ENCODE data around the gene USP32. TPM values are rescaled to one million over a fixed set of nuclear protein-coding genes. Genes with fewer than 3 reads are reported as not detected.
"Not testable (repeated sequence)": the region's sequence is repeated elsewhere in the genome, so short reads cannot be mapped to it uniquely, and the experiment has no call there.

USP32 gene
- total RNA-seq, 1 experiment from 2014 or later, result 32.3 TPM

DNA sequence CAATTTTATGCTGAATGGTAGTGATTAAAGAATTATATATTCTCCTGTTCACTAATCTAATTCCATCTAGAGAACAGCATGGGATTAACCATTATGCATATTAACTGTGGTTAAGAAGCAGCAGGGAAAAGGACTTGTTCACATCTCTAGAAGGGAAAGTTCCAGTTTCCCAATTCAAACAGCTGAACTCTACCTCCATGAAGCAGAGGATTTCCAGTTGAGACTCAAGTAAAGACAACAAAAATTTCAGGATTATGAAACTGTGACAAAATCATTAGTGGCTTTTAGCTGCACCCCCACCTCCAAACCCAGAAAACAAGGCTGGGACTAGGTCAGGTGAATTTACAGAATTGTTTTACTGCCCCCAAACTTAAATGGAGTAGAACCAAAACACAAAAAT lies 73.6 kb downstream of the USP32 start:
- intact Hi-C loops (cut with micrococcal nuclease; ENCODE audit: unreplicated experiment), result no loop called here
- Histone ChIP-seq H3K9me3 (ENCODE audit: insufficient read depth, low read depth) (no peaks in the 10 kb centered on the region), H3K4me1 (replicated peaks; ENCODE audit: insufficient read depth) (peaks cover 6% of the 10 kb centered on the region; the same call in 1 of the 2 replicates), H3K27me3 (ENCODE audit: insufficient read depth, low read depth) (no peaks in the 10 kb centered on the region), H2AFZ (no peak overlapping the region), H3K4me3 (no peak overlapping the region), H3K27ac (no peak overlapping the region), H3K36me3 (ENCODE audit: low read depth) (no peaks in the 10 kb centered on the region), H3K9me2 (ENCODE audit: insufficient read depth) (no peaks in the 10 kb centered on the region), H3K4me2 (no peak overlapping the region), H3F3A (ENCODE audit: insufficient read depth, low read depth) (peaks cover 4% of the 10 kb centered on the region), H4K20me1 (ENCODE audit: insufficient read depth) (0 out of 2 replicates have a peak, but pooled peaks cover 5% of the 10 kb centered on the region), H3K79me2 (ENCODE audit: low read depth) (peaks cover 31% of the 10 kb centered on the region)
- BruUV-seq (replicated peaks), result no TSS peak
- DNase-seq, result no peak
- ChIA-PET CTCF (no interaction called here), POLR2A (ENCODE audit: unreplicated experiment) (no interaction called here)
- TF ChIP-seq, protein P1, sequence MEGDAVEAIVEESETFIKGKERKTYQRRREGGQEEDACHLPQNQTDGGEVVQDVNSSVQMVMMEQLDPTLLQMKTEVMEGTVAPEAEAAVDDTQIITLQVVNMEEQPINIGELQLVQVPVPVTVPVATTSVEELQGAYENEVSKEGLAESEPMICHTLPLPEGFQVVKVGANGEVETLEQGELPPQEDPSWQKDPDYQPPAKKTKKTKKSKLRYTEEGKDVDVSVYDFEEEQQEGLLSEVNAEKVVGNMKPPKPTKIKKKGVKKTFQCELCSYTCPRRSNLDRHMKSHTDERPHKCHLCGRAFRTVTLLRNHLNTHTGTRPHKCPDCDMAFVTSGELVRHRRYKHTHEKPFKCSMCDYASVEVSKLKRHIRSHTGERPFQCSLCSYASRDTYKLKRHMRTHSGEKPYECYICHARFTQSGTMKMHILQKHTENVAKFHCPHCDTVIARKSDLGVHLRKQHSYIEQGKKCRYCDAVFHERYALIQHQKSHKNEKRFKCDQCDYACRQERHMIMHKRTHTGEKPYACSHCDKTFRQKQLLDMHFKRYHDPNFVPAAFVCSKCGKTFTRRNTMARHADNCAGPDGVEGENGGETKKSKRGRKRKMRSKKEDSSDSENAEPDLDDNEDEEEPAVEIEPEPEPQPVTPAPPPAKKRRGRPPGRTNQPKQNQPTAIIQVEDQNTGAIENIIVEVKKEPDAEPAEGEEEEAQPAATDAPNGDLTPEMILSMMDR (conservative IDR thresholded peaks at IDR 0.05), result no peak
- TF ChIP-seq EZH2 (IDR thresholded peaks at IDR 0.05; ENCODE audit: low read depth), result no peak

DNA sequence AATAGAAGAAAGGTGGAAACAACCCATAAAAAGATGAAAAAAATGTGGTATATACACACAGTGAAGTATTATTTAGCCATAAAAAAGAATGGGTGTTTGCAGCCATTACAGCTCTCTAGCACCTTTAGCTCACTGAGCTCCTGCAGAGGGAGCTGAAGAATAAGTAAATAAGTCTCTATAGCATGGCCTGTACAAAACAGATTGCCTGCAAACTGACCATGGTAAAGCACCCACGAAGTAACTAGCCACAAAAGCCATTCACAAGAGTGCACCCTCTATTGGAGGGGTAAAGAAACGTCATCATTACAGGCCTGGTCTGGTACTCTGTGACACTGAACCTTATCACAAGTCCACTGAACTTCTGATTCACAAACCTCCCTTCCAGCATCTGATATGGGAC lies 76.3 kb downstream of the USP32 start:
- intact Hi-C loops (cut with micrococcal nuclease; ENCODE audit: unreplicated experiment), result no loop called here
- Histone ChIP-seq H3K36me3 (ENCODE audit: low read depth) (no peaks in the 10 kb centered on the region), H3K79me2 (ENCODE audit: low read depth) (peaks cover 27% of the 10 kb centered on the region), H3K4me3 (no peak overlapping the region), H3K27me3 (ENCODE audit: insufficient read depth, low read depth) (no peaks in the 10 kb centered on the region), H3K27ac (no peak overlapping the region), H3K4me2 (no peak overlapping the region), H3K9me2 (ENCODE audit: insufficient read depth) (no peaks in the 10 kb centered on the region), H3K4me1 (replicated peaks; ENCODE audit: insufficient read depth) (no peaks in the 10 kb centered on the region), H3K9me3 (ENCODE audit: insufficient read depth, low read depth) (no peaks in the 10 kb centered on the region), H3F3A (ENCODE audit: insufficient read depth, low read depth) (peaks cover 4% of the 10 kb centered on the region), H4K20me1 (ENCODE audit: insufficient read depth) (peaks cover 17% of the 10 kb centered on the region), H2AFZ (no peak overlapping the region)
- DNase-seq, result no peak
- no peak for TF ChIP-seq EZH2 (IDR thresholded peaks at IDR 0.05; ENCODE audit: low read depth)
- TF ChIP-seq, protein P1 (conservative IDR thresholded peaks at IDR 0.05), result no peak
- ChIA-PET POLR2A (ENCODE audit: unreplicated experiment) (no interaction called here), CTCF (interaction anchor here (0.7 kb wide), 1 partner anchor 255 kb away, joined by 5 read pairs; no protein-coding TSS in a partner anchor)
- no TSS peak for BruUV-seq (replicated peaks)

DNA sequence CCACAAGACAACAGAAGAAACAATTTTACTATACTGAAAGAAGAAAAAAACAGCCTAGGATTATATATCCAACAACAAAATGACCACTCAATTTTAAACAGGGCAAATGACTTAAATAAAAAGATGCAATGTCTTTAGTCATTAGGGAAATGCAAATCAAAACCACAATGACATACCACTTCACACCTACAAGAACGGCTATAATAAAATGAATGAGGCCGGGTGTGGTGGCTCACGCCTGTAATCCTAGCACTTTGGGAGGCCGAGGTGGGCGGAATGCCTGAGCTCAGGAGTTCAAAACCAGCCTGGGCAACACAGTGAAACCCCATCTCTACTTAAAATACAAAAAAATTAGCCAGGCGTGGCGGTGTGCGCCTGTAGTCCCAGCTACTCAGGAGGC lies 77.0 kb downstream of the USP32 start:
- POLR2A ChIA-PET (ENCODE audit: unreplicated experiment); H3K27ac ChIP-seq; BruUV-seq (replicated peaks); H3K9me3 ChIP-seq (ENCODE audit: insufficient read depth, low read depth); H3K4me1 ChIP-seq (replicated peaks; ENCODE audit: insufficient read depth); CTCF ChIA-PET; DNase-seq; H3K4me2 ChIP-seq; H3K9me2 ChIP-seq (ENCODE audit: insufficient read depth); H3K27me3 ChIP-seq (ENCODE audit: insufficient read depth, low read depth); H3K36me3 ChIP-seq (ENCODE audit: low read depth); H3K4me3 ChIP-seq; H3F3A ChIP-seq (ENCODE audit: insufficient read depth, low read depth); intact Hi-C loops (cut with micrococcal nuclease; ENCODE audit: unreplicated experiment); H2AFZ ChIP-seq: not testable (repeated sequence)
- peaks cover 17% of the 10 kb centered on the region for H4K20me1 ChIP-seq (ENCODE audit: insufficient read depth)
- peaks cover 19% of the 10 kb centered on the region for H3K79me2 ChIP-seq (ENCODE audit: low read depth)

DNA sequence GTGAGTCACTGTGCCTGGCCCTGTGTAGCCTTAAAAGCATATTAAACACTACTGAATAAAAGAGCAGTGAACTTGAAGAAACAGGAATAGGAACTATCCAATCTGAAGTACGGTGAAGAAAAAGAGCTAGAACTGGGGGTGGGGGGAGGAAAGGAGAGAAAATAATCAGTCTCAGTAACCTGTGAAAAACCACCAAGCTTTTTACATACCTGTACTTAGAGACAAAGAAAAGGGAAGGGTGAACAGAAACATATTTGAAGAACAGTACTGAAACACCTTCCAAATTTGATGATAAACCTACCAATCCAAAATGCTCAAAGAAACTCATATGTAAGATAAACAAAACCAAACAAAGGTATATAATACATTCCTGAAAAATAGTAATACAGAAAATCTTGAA lies 77.5 kb downstream of the USP32 start:
- Histone ChIP-seq H3K27me3 (ENCODE audit: insufficient read depth, low read depth) (no peaks in the 10 kb centered on the region), H3K27ac (no peak overlapping the region), H3K4me3 (no peak overlapping the region), H3K4me1 (replicated peaks; ENCODE audit: insufficient read depth) (no peaks in the 10 kb centered on the region), H2AFZ (no peak overlapping the region), H3K79me2 (ENCODE audit: low read depth) (peaks cover 18% of the 10 kb centered on the region), H3F3A (ENCODE audit: insufficient read depth, low read depth) (peaks cover 4% of the 10 kb centered on the region), H3K36me3 (ENCODE audit: low read depth) (no peaks in the 10 kb centered on the region), H4K20me1 (ENCODE audit: insufficient read depth) (peaks cover 17% of the 10 kb centered on the region), H3K4me2 (no peak overlapping the region), H3K9me2 (ENCODE audit: insufficient read depth) (no peaks in the 10 kb centered on the region), H3K9me3 (ENCODE audit: insufficient read depth, low read depth) (no peaks in the 10 kb centered on the region)
- ChIA-PET POLR2A (ENCODE audit: unreplicated experiment) (no interaction called here), CTCF (interaction anchor here (0.7 kb wide), 1 partner anchor 342 kb away, joined by 3 read pairs; no protein-coding TSS in a partner anchor)
- intact Hi-C loops (cut with micrococcal nuclease; ENCODE audit: unreplicated experiment), result no loop called here
- no TSS peak for BruUV-seq (replicated peaks)
- TF ChIP-seq, protein P1 (conservative IDR thresholded peaks at IDR 0.05), result no peak
- TF ChIP-seq EZH2 (IDR thresholded peaks at IDR 0.05; ENCODE audit: low read depth), result no peak
- no peak for DNase-seq
